K562 treated with DMSO at 1 percent for 24 hours (cell line): ENCODE results near the gene TAF11L5. TPM values are rescaled to one million over a fixed set of nuclear protein-coding genes. Genes with fewer than 3 reads are reported as not detected.

Source experiments
- total RNA-seq: library from RNA; unstranded; fragments of 300-600 nt; gene quantifications from 2 replicates; pipeline ENCODE4 v1.2.3, GENCODE V29; 2022; ENCODE audit warnings: low read depth; ENCODE audit not compliant: insufficient read depth

The TAF11L5 gene
- total RNA-seq: not detected in 2 replicates

DNA sequence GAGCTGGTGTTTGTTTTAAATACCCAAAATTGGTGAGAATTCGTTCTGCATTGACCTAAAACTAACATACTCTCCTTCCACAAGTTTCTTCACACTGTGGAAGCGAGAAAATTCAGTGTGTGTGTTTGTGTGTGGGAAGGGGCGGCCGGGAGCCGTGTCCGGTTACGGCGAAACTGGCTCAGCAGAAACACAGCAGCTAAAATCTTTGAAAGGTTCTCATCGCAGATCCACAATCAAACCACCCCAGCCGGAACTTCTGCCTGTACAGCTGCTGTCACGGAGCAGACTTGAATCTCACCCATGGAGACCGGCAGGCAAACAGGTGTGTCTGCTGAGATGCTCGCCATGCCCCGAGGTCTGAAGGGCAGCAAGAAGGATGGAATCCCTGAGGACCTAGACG lies at the start of gene TAF11L5:
Gene TAF11L5, plus strand, starts transcription at position 301 of the 400 bp plus-strand sequence.

GRCh38 chr5:17497931-17498330 lies 27.1 kb upstream of the TAF11L5 start, which contains the start of gene TAF11L2:
TSS of gene TAF11L2 (plus strand) at chr5:17498231.

DNA sequence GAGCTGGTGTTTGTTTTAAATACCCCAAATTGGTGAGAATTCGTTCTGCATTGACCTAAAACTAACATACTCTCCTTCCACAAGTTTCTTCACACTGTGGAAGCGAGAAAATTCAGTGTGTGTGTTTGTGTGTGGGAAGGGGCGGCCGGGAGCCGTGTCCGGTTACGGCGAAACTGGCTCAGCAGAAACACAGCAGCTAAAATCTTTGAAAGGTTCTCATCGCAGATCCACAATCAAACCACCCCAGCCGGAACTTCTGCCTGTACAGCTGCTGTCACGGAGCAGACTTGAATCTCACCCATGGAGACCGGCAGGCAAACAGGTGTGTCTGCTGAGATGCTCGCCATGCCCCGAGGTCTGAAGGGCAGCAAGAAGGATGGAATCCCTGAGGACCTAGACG lies 7.0 kb upstream of the TAF11L5 start, which contains the start of gene TAF11L3:
Gene TAF11L3, plus strand, starts transcription at position 301 of the 400 bp plus-strand sequence.

DNA sequence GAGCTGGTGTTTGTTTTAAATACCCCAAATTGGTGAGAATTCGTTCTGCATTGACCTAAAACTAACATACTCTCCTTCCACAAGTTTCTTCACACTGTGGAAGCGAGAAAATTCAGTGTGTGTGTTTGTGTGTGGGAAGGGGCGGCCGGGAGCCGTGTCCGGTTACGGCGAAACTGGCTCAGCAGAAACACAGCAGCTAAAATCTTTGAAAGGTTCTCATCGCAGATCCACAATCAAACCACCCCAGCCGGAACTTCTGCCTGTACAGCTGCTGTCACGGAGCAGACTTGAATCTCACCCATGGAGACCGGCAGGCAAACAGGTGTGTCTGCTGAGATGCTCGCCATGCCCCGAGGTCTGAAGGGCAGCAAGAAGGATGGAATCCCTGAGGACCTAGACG lies 3.5 kb upstream of the TAF11L5 start, which contains the start of gene TAF11L4:
Gene TAF11L4, plus strand, starts transcription at position 301 of the 400 bp plus-strand sequence.

DNA sequence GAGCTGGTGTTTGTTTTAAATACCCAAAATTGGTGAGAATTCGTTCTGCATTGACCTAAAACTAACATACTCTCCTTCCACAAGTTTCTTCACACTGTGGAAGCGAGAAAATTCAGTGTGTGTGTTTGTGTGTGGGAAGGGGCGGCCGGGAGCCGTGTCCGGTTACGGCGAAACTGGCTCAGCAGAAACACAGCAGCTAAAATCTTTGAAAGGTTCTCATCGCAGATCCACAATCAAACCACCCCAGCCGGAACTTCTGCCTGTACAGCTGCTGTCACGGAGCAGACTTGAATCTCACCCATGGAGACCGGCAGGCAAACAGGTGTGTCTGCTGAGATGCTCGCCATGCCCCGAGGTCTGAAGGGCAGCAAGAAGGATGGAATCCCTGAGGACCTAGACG lies 3.3 kb downstream of the TAF11L5 start, which contains the start of gene TAF11L6:
Gene TAF11L6, plus strand, starts transcription at position 301 of the 400 bp plus-strand sequence.

Other genes with a start within 250 kb of the TAF11L5 start
- gene TAF11L2, start 27.0 kb upstream of the TAF11L5 start, total RNA-seq: not detected in 2 replicates
- not detected in 2 replicates for gene TAF11L3, start 6.9 kb upstream of the TAF11L5 start, total RNA-seq
- gene TAF11L4, start 3.4 kb upstream of the TAF11L5 start, total RNA-seq: not detected in 2 replicates
- gene TAF11L6, start 3.4 kb downstream of the TAF11L5 start, total RNA-seq: not detected in 2 replicates
- not detected in 2 replicates for gene TAF11L7, start 60.5 kb downstream of the TAF11L5 start, total RNA-seq
- gene TAF11L8, start 65.7 kb downstream of the TAF11L5 start, total RNA-seq: not detected in 2 replicates
- not detected in 2 replicates for gene TAF11L9, start 69.2 kb downstream of the TAF11L5 start, total RNA-seq
- not detected in 2 replicates for gene TAF11L10, start 72.6 kb downstream of the TAF11L5 start, total RNA-seq
- not detected in 2 replicates for gene TAF11L11, start 78.9 kb downstream of the TAF11L5 start, total RNA-seq
- not detected in 2 replicates for gene TAF11L12, start 85.2 kb downstream of the TAF11L5 start, total RNA-seq
- gene TAF11L13, start 106.9 kb downstream of the TAF11L5 start, total RNA-seq: not detected in 2 replicates
- gene TAF11L14, start 109.2 kb downstream of the TAF11L5 start, total RNA-seq: not detected in 2 replicates